ENCODE data around the gene ENGASE.

Gene ENGASE

GRCh38 chr17:79114458-79115301, 40.1 kb downstream of the ENGASE start:
- no peak for TF ChIP-seq CTCF (conservative IDR thresholded peaks at IDR 0.05)

DNA sequence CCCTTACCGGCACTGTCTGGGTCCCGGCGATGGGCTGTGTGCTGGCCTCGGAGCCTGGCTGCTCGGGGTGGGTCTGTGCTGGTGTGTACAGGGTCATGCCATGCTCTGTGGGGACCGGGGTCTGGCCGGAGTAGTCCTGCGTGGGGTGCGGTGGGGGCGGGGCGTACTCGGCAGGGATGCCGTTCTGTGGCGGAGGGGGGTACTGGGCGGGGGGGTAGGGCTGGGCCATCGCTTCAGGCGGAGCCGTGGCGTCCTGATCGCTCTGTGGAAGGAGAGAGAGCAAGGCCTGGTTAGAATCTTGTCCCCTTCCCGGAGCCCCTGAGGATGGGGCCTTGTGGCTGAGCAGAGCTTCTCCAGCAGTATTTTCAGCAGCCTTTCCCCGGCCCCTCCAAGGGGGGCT, 40.9 kb downstream of the ENGASE start:
- TF ChIP-seq CTCF (conservative IDR thresholded peaks at IDR 0.05): no peak
- peak overlapping the region; percentile 97 for H3K27ac ChIP-seq

More at GRCh38 chr17:79114458-79115301, 40.1 kb downstream of the ENGASE start:
- peak overlapping the region; percentile 97 for H3K27ac ChIP-seq

DNA sequence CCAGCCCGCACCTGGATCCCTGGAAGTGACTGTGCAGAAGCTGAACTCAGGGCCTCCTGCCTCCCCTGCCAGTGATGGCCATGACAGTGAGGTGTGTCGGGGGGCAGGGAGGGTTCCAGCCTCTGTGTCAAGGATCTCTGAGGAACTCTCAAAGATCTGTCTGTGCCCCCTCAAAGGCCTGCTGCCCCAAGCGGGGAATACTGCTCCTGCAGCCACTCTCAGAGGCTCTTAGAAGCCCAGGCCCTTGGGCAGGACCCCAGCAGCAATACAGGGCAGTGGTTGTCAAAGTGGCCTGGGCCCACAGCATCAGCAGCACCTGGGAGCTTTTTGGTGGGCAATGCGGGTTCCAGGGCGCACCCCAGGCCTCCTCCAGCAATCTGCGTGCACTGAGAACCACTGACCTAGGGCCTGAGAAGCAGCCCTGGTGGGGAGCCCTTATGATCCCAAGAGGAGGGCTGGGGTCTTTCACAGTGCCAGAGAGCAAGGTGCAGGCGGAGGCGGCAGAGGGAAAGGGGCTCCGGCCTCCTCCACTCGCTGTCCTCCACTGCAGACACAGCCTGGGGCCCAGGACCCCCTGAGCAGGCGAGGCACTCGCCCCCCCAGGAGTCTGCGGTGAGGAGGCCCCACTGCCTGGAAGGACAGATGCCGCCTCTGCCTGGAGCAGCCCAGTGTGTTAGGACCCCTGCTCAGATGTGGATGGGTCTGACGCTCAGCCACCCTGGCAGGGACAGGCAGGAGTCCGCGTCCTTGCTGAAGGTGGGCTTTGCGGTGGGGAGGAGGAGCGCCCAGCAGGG, 42.1 kb downstream of the ENGASE start:
- H3K27ac ChIP-seq: peak overlapping the region; percentile 97
- no peak for TF ChIP-seq CTCF (conservative IDR thresholded peaks at IDR 0.05)

DNA sequence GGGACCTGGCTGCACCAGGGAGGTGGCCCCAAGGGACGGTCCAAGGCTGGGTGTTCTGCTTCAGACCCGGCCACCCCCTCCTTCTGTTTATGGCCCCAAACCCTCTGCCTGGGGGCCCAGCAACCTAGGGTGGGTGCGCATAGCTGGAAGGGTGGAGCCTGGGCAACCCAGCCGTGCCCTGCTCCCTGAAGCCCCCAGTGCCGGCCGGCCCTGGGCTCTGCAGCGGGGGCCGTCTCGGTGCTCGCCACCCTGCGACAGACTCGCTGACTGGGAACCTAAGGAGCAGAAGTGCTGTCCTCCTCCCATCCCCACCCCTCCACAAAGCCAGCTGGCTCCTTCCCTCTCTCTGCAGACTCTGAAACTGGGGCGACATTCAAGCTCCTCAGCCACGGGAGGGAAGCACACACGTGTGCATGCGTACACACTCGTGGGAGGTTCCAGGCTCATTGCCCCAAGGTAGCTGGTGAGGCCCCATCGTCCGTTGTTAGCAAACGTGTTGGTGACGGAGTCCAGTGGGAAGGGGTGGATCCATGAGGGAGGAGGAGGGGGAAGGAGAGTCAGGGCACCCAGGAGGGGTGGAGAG, 43.4 kb downstream of the ENGASE start:
- TF ChIP-seq CTCF (conservative IDR thresholded peaks at IDR 0.05): no peak
- H3K27ac ChIP-seq: no peak overlapping the region

DNA sequence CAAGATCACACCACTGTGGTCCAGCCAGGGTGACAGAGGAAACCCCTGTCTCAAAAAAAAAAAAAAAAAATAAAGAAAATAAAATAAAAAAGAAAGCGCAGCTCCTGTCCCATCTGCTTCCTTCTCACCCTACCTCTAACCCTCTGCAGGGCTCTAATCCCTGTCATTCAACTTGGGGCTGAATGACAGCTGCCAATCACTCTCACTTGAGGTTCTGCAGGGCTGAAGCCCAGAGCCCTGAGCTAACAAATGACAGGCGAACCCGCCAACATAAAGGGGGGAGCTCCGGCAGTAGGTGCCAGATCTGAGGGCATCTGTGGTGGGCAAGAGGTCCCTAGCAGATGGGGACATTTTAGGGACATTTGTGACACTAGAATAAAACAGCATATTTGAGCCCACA, 44.3 kb downstream of the ENGASE start:
- no peak overlapping the region for H3K27ac ChIP-seq
- no peak for TF ChIP-seq CTCF (conservative IDR thresholded peaks at IDR 0.05)

DNA sequence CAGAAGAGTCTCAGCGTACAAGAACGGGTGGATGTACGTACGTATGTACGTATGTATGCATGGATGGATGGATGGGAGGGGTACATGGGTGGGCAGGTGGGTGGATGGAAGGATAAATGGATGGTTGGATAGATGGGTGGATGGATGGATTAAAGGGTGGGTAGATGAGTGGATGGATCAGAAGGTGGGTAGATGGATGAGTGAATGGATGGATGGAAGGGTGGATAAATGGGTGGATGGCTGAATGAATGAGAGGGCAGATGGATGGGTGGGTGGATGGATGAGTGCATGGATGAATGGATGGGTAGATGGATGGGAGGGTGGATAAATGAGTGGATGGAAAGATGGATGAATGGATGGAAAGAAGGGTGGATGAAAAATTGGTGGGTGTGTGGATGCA, 45.6 kb downstream of the ENGASE start:
- TF ChIP-seq CTCF (conservative IDR thresholded peaks at IDR 0.05): no peak
- H3K27ac ChIP-seq: no peak overlapping the region

- TF ChIP-seq CTCF (conservative IDR thresholded peaks at IDR 0.05): no peak
Observed at GRCh38 chr17:79123988-79124387, 49.4 kb downstream of the ENGASE start.

More at GRCh38 chr17:79123988-79124387, 49.4 kb downstream of the ENGASE start:
- H3K27ac ChIP-seq: no peak overlapping the region

Data from VCaP (cell line).